KOPT-K1 (cell line): ENCODE results near the gene SEMA6A.

Experiments
- H3K27ac ChIP-seq: fragments of 200-600 bp; sonication (generic); 2 replicates; pipeline ENCODE4 v1.5.1; 2016; ENCODE audit warnings: antibody characterized with exemption, mild to moderate bottlenecking, low read depth, low read length; ENCODE audit not compliant: poor library complexity, severe bottlenecking
- H3K36me3 ChIP-seq: fragments of 200-600 bp; sonication (generic); 2 replicates; pipeline ENCODE4 v1.5.1; 2017; ENCODE audit warnings: antibody characterized with exemption, mild to moderate bottlenecking, low read length, moderate library complexity; ENCODE audit not compliant: insufficient read depth
- H3K9me3 ChIP-seq: fragments of 200-600 bp; sonication (generic); 2 replicates; pipeline ENCODE4 v1.5.1; 2017; ENCODE audit warnings: antibody characterized with exemption, low read length, mild to moderate bottlenecking; ENCODE audit not compliant: insufficient read depth, poor library complexity, severe bottlenecking

SEMA6A gene

DNA sequence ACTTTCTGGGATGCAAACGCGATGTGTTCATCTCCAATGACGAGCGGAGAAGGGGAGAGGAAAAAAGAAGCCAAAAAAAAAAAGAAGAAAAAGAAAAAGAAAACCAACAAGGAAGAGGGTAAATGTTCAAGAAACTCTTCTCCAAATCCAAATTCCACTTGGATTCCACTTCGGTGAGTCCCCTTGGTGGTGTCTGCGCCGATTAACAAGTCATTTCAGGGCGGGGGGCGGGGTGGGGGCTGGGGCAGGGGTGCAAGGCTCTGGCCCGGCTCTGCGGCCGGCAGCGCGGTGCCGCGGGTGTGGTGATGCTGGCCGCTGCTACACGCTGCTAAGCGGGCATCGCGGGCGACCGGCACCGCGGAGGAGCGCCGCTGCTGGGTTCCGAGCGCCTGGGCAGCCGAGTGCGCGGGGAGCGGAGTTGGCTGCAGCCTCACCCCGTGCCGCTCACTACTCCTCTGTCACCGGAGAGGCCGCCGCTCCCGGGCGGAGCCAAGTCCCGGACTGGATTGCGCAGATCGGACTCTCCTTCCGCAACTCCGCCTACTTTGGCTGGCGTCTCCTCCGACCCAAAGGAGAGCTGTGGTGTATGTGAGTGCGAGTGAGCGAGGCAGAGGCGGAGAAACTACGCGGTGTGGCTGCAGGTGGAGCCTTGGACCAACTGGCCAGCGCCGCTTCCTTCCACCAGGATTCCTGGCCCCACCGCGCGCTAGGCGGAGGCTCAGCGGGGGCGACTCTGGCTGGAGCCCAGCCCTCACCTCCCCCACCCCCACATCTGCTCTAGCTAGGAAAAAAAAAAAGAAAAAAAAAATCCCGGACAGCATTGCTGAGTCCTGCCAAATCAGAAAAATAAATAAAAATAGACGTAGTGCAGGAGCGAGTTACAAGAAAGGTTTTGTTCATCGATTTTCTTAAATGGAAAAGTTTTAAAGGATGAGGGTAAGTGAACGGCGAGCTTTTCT lies at the start of gene SEMA6A:
SEMA6A (minus strand) TSS at position 457 of the 959 bp plus-strand sequence. CDS start 69,879 bp downstream, outside the sequence.
- Histone ChIP-seq H3K36me3 (no peaks in the 10 kb centered on the region), H3K27ac (no peak within 1 kb of the TSS), H3K9me3 (peaks cover 42% of the 10 kb centered on the region)

- H3K36me3 ChIP-seq = no peaks in the 10 kb centered on the region
- H3K9me3 ChIP-seq = no peaks in the 10 kb centered on the region
- H3K27ac ChIP-seq = no peak overlapping the region
Measured at GRCh38 chr5:116622375-116623050, 47.9 kb upstream of the SEMA6A start.

GRCh38 chr5:116621599-116621998 lies 47.0 kb upstream of the SEMA6A start:
- no peak overlapping the region for H3K27ac ChIP-seq
- no peaks in the 10 kb centered on the region for H3K9me3 ChIP-seq
- H3K36me3 ChIP-seq = no peaks in the 10 kb centered on the region

DNA sequence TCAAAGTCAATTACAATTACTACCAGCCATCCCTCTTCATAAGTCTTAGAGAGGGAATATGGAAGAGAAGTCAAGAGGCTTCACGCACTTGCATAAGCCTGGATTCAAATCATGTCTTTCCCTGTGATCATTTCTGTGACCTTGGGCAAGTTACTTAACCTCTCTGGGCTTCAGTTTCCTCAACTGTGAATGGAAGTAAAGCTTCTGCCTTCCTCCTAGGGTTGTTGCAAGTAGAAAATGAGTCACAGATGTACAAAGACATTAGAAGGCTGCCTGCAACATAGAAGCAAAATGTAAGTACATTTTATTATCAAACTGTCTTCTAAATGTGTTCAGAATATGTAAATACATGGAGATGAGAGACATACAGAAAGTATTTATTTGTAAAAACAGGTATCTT lies 42.3 kb upstream of the SEMA6A start:
- no peaks in the 10 kb centered on the region for H3K36me3 ChIP-seq
- no peak overlapping the region for H3K27ac ChIP-seq
- H3K9me3 ChIP-seq = no peaks in the 10 kb centered on the region

DNA sequence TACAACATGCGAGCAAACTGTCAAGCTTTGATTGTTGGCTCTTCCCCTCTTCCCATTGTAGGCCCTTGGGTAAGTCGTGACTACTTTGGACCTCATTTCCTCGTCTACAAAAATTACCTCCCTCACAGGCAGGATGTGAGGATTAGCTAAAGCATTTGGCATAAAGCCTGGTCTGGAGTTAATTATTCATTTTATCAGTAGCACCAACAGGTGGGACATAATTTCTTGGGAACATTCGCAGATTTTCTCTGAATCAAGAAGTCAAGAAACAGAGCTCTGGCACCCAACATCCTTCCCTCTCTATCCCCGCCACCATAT lies 39.9 kb upstream of the SEMA6A start:
- H3K36me3 ChIP-seq = no peaks in the 10 kb centered on the region
- H3K27ac ChIP-seq = no peak overlapping the region
- H3K9me3 ChIP-seq = no peaks in the 10 kb centered on the region

- Histone ChIP-seq H3K9me3 (no peaks in the 10 kb centered on the region), H3K27ac (no peak overlapping the region), H3K36me3 (no peaks in the 10 kb centered on the region)
Measured at GRCh38 chr5:116613445-116613844, 38.8 kb upstream of the SEMA6A start.

GRCh38 chr5:116612431-116612830 lies 37.8 kb upstream of the SEMA6A start:
- Histone ChIP-seq H3K9me3 (peaks cover 6% of the 10 kb centered on the region), H3K36me3 (no peaks in the 10 kb centered on the region), H3K27ac (no peak overlapping the region)

- peaks cover 6% of the 10 kb centered on the region for H3K9me3 ChIP-seq
- H3K27ac ChIP-seq = no peak overlapping the region
- H3K36me3 ChIP-seq = no peaks in the 10 kb centered on the region
Measured at GRCh38 chr5:116605310-116606070, 30.9 kb upstream of the SEMA6A start.

DNA sequence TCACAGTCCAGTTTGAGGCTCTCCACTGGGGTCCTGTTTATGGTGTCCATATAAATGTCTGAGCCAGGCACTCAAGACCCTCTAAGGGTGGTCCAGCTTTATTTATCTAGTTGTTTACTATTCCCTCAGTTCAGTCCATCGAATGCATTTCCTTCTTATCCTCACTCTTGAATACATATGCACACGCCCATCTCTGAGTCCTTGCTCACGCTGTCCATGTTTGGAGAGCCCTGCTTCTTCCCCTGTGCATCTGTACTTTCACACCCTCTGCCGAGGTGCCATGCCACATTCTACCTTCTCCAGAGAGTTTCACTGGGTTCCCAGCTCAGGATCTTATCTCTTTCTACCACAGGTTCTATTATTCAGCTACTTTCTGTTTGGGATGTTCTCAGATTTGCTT lies 30.2 kb upstream of the SEMA6A start:
- H3K36me3 ChIP-seq = no peaks in the 10 kb centered on the region
- no peak overlapping the region for H3K27ac ChIP-seq
- H3K9me3 ChIP-seq = peaks cover 6% of the 10 kb centered on the region

GRCh38 chr5:116600876-116601275 lies 26.3 kb upstream of the SEMA6A start:
- Histone ChIP-seq H3K9me3 (no peaks in the 10 kb centered on the region), H3K36me3 (no peaks in the 10 kb centered on the region), H3K27ac (no peak overlapping the region)

DNA sequence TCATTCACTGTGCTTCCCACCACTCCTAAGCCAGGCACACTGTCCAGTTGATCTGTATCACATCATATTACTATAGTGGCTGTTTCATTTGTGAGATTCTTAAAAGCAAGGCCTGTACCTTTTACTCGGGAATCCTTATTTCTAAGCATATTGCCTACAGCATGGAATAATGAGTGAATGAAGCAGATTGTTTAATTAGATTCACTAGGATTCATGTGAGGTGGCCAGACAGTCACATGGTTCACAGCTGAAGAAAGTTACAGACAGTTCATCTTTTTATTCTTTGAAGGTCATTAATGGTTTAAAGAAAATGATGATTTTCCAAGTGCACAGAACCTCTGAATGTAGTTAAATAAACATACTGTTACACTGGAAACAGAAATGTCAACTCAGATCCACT lies 24.3 kb upstream of the SEMA6A start:
- no peaks in the 10 kb centered on the region for H3K9me3 ChIP-seq
- no peak overlapping the region for H3K27ac ChIP-seq
- no peaks in the 10 kb centered on the region for H3K36me3 ChIP-seq

DNA sequence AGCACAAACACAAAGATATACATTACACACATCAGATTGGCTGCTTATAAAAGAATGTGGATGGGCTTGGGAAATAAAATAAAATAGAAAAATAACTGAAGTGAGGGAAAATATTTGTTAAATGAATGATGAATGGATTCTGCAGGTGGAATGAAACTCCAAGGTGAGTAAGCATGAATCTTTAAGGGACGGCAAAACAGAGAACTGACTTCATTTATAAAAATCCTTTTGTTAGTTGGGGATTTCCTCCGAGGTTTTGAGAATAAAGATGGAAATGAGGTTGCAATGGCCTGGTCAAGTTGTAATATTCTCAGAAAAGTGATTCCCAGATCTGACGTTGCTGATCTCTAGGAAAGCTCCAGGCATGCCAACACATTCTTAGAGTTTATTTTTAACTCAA lies 20.9 kb upstream of the SEMA6A start:
- Histone ChIP-seq H3K9me3 (no peaks in the 10 kb centered on the region), H3K27ac (no peak overlapping the region), H3K36me3 (no peaks in the 10 kb centered on the region)

DNA sequence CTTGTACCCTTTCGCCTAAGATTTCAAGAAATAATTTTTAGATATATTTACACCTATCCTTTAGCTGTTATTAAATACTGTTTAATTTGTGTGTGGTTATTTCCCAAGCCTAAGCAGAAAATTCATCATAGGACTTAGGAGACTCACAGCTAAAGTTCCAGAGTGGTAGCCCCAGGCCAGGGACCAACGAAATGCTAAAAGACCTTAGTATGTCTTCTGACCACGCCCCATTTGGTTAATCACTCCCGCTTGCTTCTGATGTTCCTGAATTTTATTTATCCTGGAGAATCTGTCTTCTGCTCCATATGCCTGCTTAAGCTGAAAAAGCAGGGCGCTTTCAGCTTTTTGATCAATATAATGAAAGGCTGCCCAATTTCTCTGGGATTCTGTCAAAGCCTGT lies 18.7 kb upstream of the SEMA6A start:
- no peaks in the 10 kb centered on the region for H3K9me3 ChIP-seq
- no peak overlapping the region for H3K27ac ChIP-seq
- no peaks in the 10 kb centered on the region for H3K36me3 ChIP-seq

DNA sequence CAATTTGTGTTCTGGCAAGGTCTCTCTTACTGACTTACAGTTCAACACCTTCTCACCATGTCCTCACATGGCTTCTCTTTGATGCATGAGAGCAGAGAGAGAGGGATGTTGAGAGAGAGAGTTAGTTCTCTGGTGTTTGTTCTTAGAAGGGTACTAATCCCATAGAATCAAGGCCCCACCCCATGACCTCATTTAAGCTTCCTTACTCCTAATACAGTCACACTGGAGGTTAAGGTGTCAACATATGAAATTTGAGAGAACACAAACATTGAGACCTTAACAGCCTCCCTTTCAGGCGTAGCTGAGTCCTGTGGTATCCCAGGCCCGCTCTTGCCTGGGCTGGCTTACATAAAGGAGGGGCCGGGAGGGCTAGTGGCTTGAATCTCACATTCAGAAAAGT lies 10.6 kb upstream of the SEMA6A start:
- Histone ChIP-seq H3K27ac (no peak overlapping the region), H3K9me3 (no peaks in the 10 kb centered on the region), H3K36me3 (no peaks in the 10 kb centered on the region)

DNA sequence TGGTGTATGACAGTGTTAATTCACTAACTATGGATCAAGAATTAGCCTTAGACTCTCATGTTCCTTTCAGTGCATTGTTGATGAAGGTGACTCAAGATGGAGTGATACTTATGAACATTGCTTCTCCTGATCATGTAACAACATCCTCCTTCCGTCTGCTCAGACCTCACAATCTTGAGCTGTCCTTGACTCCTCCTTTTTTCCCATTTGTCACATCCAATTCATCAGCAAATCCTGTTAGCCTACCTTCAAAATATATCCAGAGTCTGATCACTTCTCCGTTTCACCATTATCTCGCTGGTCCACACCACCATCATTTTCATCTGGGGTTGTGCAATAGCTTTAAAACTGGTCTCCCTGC lies 9.2 kb upstream of the SEMA6A start:
- Histone ChIP-seq H3K9me3 (no peaks in the 10 kb centered on the region), H3K36me3 (no peaks in the 10 kb centered on the region), H3K27ac (no peak overlapping the region)
